ENCODE measurements around the gene ZBED6. TPM values are rescaled to one million over a fixed set of nuclear protein-coding genes. Genes with fewer than 3 reads are reported as not detected.
A peak's percentile ranks its signal among the peaks of the same experiment; 100 is the strongest.

Gene ZBED6
- total and polyA plus RNA-seq, 2 donors (not counting 3 experiments of a cell fraction or from before 2014, with no cell fraction given), result 6.4 to 38.9 TPM

DNA sequence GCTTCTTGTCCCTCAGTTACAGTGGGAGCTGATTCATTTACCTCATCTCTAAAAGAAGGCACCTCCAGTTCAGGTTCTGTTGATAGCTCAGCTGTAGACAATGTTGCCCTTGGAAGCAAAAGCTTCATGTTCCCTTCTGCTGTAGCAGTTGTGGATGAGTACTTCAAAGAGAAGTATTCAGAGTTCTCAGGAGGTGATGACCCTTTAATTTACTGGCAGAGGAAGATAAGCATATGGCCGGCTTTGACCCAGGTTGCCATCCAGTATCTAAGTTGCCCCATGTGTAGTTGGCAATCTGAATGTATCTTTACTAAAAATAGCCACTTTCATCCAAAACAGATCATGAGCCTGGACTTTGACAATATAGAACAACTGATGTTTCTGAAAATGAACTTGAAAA, 4.5 kb downstream of the ZBED6 start:
- no peak overlapping the region for H3K27ac ChIP-seq (ENCODE audit: insufficient read depth, low read depth, low read length)
- ChIA-PET POLR2A (interaction anchor here (0.5 kb wide), 1 partner anchor 19 kb away, joined by 7 read pairs; no protein-coding TSS in a partner anchor), CTCF (no interaction called here)
- no peak overlapping the region for H2AFZ ChIP-seq (ENCODE audit: low read depth, low read length)
- intact Hi-C loops (cut with micrococcal nuclease), result loop anchor here (5.0 kb wide), 1 partner anchor 173 kb away; the partner anchor contains the start of gene ATP2B4
- dilution Hi-C loops (cut with MboI; ENCODE audit: extremely low pct_ligation_motif_present, low sequenced_read_pairs), result no loop called here
- FAIRE-seq, result no peak
- peaks cover 29% of the 10 kb centered on the region for H4K20me1 ChIP-seq (replicated peaks; ENCODE audit: control insufficient read depth, extremely low read depth, insufficient read depth, low read length)
- no TSS peak for BruUV-seq (replicated peaks)
- no peak overlapping the region for H3K4me3 ChIP-seq (replicated peaks in 1 of 3; ENCODE audit: insufficient read depth in 1 of 3, low read depth in 1 of 3, low read length in 3 of 3)
- H3K36me3 ChIP-seq (ENCODE audit: control insufficient read depth in 2 of 2, extremely low read depth in 1 of 2, insufficient read depth in 2 of 2, low read length in 2 of 2), result peaks cover 14 to 21% of the 10 kb centered on the region in 2 experiments
- TF ChIP-seq GATA2 (IDR thresholded peaks at IDR 0.05; ENCODE audit: insufficient read depth, insufficient read length, low read depth, low read length), result no peak
- TF ChIP-seq JUN (IDR thresholded peaks at IDR 0.05; ENCODE audit: borderline replicate concordance, insufficient read depth, insufficient read length, low read depth), result no peak
- no peak for TF ChIP-seq POLR2AphosphoS5 (IDR thresholded peaks at IDR 0.05; ENCODE audit: insufficient read depth, low read depth, low read length)
- no peak for TF ChIP-seq EZH2 (IDR thresholded peaks at IDR 0.05; ENCODE audit: borderline replicate concordance, low read depth, low read length, severe bottlenecking)
- TF ChIP-seq FOS (IDR thresholded peaks at IDR 0.05; ENCODE audit: borderline replicate concordance, insufficient read depth, low read length), result no peak
- no peak for TF ChIP-seq MYC (IDR thresholded peaks at IDR 0.05; ENCODE audit: low read depth, low read length)
- no peak for TF ChIP-seq POLR2A (IDR thresholded peaks at IDR 0.05; ENCODE audit: low read depth, low read length)
- TF ChIP-seq, protein P1, sequence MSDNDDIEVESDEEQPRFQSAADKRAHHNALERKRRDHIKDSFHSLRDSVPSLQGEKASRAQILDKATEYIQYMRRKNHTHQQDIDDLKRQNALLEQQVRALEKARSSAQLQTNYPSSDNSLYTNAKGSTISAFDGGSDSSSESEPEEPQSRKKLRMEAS (IDR thresholded peaks at IDR 0.05; ENCODE audit: insufficient read depth, insufficient read length), result no peak
- TF ChIP-seq, protein P2, sequence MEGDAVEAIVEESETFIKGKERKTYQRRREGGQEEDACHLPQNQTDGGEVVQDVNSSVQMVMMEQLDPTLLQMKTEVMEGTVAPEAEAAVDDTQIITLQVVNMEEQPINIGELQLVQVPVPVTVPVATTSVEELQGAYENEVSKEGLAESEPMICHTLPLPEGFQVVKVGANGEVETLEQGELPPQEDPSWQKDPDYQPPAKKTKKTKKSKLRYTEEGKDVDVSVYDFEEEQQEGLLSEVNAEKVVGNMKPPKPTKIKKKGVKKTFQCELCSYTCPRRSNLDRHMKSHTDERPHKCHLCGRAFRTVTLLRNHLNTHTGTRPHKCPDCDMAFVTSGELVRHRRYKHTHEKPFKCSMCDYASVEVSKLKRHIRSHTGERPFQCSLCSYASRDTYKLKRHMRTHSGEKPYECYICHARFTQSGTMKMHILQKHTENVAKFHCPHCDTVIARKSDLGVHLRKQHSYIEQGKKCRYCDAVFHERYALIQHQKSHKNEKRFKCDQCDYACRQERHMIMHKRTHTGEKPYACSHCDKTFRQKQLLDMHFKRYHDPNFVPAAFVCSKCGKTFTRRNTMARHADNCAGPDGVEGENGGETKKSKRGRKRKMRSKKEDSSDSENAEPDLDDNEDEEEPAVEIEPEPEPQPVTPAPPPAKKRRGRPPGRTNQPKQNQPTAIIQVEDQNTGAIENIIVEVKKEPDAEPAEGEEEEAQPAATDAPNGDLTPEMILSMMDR (IDR thresholded peaks at IDR 0.05; ENCODE audit: extremely low read depth in 1 of 2, insufficient read depth in 1 of 2, low read depth in 1 of 2, low read length in 2 of 2), result no peak
- H3K9me1 ChIP-seq (replicated peaks; ENCODE audit: control insufficient read depth, extremely low read depth, insufficient read depth, low read length), result no peaks in the 10 kb centered on the region
- DNase-seq (ENCODE audit: low read depth, low spot score), result peak; percentile 23
- H3K4me1 ChIP-seq (ENCODE audit: control insufficient read depth, extremely low read depth, insufficient read depth, low read length), result peaks cover 22% of the 10 kb centered on the region
- peaks cover 79% of the 10 kb centered on the region for H3K79me2 ChIP-seq (ENCODE audit: control insufficient read depth, insufficient read depth, low read length)
- H3K4me2 ChIP-seq (ENCODE audit: insufficient read depth, low read length), result no peak overlapping the region
- no peak overlapping the region for H3K9ac ChIP-seq (replicated peaks; ENCODE audit: extremely low read depth, insufficient read depth, low read length)
- H3K9me3 ChIP-seq (replicated peaks; ENCODE audit: control insufficient read depth, insufficient read depth, low read length), result no peaks in the 10 kb centered on the region
- no peaks in the 10 kb centered on the region for H3K27me3 ChIP-seq (ENCODE audit: control insufficient read depth in 2 of 2, insufficient read depth in 2 of 2, low read length in 2 of 2)
